HG02623 (cell line): Measurements from ENCODE around the gene TBX10.
"Not testable (repeated sequence)": the region's sequence is repeated elsewhere in the genome, so short reads cannot be mapped to it uniquely, and the experiment has no call there.

Source experiments
- ATAC-seq: cut with Tn5 transposase; IDR thresholded peaks from one replicate; pipeline ENCODE4 v1.9.1; 2021; ENCODE audit warnings: moderate library complexity; ENCODE audit not compliant: unreplicated experiment

TBX10 gene

DNA sequence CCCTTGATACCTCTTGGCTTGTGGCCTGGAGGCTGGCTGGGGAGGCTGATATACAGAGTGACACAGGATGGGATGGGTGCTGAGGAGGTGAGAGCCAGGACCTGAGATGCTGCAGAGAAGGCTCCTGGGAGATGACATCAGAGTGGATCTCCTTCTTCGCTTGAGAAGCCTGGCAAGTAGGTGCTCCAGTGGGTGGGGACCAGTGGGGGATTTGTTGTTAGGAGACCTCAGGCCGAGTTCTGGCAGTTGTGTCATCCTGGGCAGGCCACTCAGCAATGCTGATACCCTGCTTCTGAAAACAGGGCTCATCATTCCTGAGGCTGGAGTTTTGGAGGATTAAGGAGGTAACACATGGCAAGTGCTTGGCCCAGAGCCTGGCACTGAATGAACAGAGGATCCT, 34.7 kb downstream of the TBX10 start:
- no peak for ATAC-seq

DNA sequence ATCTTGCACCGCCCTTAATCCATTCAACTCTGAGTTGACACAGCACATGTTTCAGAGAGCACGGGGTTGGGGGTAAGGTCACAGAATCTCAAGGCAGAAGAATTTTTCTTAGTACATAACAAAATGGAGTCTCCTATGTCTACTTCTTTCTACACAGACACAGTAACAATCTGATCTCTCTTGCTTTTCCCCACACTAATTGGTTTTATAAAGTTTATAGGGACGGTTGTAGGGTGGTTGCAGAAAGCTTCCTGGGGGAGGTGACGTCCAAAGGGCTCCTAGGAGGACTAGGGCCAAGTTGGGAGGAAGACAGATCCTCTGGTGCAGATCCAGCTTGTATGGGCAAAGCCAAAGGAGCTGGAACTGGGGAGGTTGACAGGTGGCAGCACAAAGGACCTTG, 35.4 kb downstream of the TBX10 start:
- not testable (repeated sequence) for ATAC-seq

DNA sequence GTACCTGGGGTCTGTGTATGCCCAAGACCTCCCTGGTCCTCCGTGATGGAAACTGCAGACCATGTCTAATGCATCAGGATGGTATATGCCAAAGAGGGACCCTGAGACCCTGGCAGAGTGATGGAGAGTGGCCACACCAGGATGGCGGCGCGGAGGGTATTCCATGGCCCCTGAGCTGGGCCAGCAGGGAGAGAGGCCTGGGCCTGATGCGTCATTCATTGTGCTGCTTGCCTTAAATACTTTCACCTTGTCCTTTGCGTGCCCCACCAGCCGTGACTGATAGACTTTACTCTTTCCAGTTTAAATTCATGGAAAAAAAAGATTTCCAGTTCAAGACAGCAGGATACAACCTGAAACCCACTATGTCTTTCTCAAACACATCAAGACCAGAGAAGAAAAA, 38.5 kb downstream of the TBX10 start:
- no peak for ATAC-seq

DNA sequence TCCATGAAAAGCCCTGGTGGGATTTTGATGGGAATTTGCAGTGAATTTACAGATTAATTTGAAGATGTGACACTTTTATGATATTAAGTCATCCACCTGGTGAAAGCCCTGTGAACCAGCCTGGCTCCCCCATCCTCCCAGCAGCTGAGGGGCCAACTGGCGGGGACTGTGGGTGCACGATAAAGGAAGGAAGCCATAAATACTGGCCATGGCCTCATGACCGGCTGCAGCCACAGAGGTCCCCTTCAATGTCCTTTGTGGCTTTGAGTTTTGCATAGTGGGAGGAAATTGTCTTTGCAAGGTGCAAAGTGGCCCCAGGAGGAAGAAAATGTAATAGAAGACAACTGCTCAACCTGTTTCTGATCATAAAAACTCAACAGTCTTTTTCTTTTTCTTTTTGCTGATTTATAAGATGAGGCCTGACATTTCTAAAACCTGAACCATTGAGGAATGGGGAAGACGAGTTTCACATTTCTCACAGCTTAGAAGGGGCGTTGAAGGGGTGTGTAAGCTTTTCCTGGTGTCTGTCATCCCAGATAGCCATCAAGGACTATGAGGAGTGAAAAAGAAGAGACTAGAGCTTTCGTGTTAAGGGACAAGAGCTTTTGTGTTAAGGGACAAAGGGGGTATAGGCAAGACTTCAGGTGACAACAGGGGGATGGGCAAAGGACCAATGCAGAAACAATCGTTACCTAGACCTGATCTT, 39.1 kb downstream of the TBX10 start:
- no peak for ATAC-seq

DNA sequence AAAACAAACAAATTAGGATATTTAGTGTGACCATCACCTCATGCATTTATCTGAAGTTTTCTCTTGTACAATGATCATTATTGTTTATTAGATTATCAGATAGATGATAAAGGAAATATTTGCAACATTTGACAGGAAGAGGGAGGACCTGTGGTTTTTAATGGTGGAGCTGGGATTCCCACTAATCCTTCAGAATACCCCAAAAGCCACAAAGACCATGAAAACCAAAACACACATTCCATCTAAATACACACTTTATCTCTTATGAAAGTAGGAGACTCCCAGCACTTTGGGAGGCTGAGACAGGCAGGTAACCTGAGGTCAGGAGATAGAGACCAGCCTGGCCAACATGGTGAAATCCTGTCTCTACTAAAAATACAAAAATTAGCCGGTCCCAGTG, 40.4 kb downstream of the TBX10 start:
- ATAC-seq, result no peak

DNA sequence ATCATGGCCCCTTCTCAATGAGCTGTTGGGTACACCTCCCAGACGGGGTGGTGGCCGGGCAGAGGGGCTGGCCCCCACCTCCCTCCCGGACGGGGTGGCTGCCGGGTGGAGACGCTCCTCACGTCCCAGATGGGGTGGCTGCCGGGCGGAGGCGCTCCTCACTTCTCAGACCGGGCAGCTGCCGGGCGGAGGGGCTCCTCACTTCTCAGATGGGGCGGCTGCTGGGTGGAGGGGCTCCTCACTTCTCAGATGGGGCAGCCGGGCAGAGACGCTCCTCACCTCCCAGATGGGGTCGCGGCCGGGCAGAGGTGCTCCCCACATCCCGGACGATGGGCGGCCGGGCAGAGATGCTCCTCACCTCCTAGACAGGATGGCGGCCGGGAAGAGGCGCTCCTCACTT, 41.6 kb downstream of the TBX10 start:
- not testable (repeated sequence) for ATAC-seq

DNA sequence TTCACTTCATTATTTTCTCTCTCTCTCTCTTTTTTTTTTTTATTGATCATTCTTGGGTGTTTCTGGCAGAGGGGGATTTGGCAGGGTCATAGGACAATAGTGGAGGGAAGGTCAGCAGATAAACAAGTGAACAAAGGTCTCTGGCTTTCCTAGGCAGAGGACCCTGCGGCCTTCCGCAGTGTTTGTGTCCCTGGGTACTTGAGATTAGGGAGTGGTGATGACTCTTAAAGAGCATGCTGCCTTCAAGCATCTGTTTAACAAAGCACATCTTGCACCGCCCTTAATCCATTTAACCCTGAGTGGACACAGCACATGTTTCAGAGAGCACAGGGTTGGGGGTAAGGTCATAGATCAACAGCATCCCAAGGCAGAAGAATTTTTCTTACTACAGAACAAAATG, 42.1 kb downstream of the TBX10 start:
- ATAC-seq, result not testable (repeated sequence)

DNA sequence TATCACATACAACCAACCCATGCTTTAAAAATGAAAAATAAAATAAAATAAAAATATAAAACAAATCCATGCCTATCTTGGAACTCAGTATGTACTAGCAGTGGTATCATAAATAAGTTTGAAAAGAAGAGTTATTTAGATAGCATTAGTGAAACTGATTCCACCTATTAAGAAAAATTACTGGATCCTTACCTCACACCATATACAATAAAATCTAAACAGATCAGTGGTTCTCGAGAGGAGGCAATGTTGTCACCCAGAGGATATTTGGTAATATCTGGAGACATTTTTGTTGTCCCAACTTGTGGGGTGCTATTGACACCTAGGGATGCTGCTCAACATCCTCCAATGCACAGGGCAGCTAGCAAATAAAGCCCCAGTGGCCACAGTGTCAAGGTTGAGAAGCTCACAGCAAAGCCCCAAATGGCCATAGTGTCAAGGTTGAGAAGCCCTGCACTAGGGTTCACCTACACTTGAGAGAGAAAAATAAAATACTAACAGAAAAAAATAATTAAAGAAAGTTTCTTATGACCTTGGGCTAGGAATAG, 42.7 kb downstream of the TBX10 start:
- ATAC-seq, result no peak

DNA sequence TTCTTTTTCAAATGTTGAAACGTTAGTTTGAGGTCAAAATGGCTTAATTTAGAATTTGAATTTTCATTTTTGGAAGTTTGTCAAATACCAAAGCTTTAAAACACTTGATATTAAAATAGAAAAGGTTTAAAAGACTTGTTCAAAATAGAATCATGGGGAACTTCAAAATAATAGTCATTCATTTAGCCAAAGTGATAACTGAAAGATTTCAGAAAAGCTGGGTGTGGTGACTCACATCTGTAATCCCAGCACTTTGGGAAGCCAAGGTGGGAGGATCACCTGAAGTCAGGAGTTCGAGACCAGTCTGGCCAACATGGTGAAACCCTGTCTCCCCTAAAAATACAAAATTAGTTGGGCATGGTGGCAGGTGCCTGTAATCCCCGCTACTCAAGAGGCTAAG, 45.1 kb downstream of the TBX10 start:
- no peak for ATAC-seq

DNA sequence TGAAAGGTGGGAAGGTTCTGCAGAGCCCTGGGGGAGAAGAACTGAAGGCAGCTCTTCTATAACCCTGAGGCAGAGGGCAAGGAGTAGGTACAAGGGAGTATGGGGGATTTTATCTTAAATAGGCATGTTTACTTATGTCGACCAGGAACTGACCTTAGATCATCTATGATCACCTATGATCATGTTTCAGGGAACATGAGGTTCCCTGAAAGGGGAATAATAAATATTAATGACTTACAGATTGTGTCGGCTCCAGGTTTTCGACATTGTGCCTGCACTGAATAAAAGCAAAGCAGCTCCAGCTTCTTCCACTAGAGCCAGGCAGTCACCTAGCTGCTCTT, 46.0 kb downstream of the TBX10 start:
- no peak for ATAC-seq

DNA sequence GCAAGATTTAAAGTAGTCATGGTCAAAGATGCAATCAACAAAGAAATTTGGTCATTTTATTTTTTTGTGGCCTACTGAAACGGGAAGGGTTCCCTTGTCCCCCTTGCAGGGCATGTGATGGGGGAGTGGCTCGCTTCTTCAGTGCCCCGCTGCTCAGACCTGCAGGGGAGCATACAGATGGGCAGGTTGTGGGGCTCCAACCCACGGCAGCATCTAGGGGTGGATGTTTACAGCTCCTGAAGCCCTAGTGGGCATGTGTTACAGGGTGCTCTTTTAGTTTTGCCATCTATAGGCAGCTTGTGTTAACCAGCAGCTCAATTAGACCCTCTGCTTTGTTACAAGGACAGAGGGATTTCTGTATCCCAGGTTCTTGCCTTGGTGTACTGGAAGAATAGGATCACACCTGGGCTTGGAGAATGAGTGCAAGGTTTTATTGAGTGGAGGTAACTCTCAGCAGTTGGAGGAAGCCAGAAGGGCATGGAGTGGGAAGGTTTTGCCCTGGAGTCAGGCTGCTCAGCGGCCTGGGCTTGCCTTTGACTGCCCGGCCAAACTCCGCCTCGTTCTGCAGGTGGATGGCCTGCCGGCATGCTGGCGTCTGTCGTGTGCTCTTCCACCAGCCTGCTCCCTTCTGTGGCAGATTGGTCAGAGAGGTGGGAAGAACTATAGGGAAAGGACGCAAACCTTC, 46.5 kb downstream of the TBX10 start:
- no peak for ATAC-seq

DNA sequence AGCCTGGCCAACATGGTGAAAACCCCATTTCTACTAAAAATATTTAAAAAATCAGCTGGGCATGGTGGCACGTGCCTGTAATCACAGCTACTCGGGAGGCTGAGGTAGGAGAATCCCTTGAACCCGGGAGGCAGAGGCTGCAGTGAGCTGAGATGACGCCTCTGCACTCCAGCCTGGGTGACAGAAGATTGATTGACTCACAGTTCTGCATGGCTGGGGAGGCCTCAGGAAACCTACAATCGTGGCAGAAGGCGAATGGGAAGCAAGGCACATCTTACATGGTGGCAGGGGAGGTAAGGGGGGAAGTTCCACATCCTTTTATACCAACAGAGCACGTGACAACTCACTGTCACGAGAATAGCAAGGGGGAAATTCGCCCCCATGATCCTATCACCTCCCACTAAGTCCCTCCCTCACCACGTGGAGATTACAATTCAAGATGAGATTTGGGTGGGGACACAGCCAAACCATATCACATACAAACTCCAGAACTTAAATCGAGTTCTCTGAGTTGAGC, 50.6 kb downstream of the TBX10 start:
- not testable (repeated sequence) for ATAC-seq

DNA sequence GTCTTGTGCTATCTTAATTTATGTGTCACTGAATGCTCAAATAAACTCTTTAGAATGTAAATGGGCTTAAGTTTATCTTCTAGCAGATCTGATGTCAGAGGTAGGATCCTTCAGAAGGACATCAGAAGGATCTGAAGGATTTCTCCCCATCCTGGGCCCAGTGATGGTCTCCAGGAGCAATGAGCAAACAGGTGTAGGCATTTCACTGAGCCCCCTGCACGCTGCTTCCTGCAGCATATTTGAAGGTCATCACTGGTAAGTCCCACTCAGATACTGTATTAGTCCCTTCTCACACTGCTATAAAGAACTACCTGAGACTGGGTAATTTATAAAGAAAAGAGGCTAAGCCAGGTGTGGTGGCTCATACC, 51.4 kb downstream of the TBX10 start:
- ATAC-seq, result peak; percentile 18

DNA sequence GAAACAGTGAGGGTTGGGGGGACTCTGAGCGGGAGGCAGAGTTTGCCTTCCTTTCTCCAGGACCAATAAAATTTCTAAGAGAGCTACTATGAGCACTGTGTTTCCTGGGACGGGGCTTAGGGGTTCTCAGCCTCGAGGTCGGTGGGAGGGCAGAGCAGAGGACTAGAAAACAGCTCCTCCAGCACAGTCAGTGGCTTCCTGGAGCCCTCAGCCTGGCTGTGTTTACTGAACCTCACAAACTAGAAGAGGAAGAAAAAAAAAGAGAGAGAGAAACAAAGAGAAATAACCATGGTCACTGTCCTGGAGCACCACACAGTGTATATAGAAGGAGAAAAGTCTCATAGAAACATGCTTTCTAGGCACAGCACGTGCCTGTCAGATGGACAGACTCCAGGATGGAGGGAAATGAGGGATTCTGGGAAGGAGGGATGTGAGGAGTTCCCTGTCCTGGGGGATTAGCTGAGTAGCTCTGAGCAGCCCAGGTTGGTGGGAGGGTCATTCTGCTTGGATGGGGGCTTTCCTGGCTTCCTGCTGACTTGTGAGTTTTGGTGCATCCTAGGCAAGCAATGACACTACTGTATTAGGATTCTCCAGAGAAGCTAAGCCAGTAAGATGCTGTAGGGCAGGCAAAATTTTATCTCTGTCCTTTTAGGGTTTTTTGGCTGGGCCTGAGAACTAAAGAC, 52.9 kb downstream of the TBX10 start:
- ATAC-seq, result no peak

DNA sequence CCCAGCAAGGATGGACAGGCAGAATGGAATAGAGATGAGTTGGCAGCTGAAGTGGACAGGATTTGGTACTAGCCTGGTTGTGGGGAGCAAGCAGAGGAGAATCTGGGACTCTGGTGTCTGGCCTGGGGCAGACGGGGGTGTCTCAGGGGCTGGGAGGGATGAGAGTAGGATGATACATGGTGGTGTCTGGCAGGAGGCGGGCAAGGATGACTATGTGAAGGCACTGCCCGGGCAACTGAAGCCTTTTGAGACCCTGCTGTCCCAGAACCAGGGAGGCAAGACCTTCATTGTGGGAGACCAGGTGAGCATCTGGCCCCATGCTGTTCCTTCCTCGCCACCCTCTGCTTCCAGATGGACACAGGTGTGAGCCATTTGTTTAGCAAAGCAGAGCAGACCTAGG, 53.7 kb downstream of the TBX10 start:
- no peak for ATAC-seq

DNA sequence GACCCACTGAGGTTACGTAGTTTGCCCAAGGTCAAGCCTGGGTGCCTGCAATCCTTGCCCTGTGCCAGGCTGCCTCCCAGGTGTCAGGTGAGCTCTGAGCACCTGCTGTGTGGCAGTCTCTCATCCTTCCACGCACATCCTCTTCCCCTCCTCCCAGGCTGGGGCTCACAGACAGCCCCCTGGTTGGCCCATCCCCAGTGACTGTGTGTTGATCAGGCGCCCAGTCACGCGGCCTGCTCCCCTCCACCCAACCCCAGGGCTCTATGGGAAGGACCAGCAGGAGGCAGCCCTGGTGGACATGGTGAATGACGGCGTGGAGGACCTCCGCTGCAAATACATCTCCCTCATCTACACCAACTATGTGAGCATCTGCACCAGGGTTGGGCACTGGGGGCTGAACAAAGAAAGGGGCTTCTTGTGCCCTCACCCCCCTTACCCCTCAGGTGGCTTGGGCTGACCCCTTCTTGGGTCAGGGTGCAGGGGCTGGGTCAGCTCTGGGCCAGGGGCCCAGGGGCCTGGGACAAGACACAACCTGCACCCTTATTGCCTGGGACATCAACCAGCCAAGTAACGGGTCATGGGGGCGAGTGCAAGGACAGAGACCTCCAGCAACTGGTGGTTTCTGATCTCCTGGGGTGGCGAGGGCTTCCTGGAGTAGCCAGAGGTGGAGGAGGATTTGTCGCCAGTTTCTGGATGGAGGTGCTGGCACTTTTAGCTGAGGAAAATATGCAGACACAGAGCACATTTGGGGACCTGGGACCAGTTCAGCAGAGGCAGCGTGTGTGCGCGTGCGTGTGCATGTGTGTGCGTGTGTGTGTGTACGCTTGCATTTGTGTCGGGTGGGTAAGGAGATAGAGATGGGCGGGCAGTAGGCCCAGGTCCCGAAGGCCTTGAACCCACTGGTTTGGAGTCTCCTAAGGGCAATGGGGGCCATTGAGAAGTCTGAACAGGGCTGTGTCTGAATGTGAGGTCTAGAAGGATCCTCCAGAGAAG, 54.4 kb downstream of the TBX10 start:
- no peak for ATAC-seq

DNA sequence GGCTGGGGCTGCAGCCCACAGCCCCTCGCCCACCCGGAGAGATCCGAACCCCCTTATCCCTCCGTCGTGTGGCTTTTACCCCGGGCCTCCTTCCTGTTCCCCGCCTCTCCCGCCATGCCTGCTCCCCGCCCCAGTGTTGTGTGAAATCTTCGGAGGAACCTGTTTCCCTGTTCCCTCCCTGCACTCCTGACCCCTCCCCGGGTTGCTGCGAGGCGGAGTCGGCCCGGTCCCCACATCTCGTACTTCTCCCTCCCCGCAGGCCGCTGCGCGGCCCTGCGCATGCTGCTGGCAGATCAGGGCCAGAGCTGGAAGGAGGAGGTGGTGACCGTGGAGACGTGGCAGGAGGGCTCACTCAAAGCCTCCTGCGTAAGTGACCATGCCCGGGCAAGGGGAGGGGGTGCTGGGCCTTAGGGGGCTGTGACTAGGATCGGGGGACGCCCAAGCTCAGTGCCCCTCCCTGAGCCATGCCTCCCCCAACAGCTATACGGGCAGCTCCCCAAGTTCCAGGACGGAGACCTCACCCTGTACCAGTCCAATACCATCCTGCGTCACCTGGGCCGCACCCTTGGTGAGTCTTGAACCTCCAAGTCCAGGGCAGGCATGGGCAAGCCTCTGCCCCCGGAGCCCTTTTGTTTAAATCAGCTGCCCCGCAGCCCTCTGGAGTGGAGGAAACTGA, 55.2 kb downstream of the TBX10 start:
- no peak for ATAC-seq

DNA sequence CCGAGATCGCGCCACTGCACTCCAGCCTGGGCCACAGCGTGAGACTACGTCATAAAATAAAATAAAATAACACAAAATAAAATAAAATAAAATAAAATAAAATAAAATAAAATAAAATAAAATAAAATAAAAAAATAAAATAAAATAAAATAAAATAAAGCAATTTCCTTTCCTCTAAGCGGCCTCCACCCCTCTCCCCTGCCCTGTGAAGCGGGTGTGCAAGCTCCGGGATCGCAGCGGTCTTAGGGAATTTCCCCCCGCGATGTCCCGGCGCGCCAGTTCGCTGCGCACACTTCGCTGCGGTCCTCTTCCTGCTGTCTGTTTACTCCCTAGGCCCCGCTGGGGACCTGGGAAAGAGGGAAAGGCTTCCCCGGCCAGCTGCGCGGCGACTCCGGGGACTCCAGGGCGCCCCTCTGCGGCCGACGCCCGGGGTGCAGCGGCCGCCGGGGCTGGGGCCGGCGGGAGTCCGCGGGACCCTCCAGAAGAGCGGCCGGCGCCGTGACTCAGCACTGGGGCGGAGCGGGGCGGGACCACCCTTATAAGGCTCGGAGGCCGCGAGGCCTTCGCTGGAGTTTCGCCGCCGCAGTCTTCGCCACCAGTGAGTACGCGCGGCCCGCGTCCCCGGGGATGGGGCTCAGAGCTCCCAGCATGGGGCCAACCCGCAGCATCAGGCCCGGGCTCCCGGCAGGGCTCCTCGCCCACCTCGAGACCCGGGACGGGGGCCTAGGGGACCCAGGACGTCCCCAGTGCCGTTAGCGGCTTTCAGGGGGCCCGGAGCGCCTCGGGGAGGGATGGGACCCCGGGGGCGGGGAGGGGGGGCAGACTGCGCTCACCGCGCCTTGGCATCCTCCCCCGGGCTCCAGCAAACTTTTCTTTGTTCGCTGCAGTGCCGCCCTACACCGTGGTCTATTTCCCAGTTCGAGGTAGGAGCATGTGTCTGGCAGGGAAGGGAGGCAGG, 56.0 kb downstream of the TBX10 start, which contains the start of gene GSTP1:
Gene GSTP1, plus strand, starts transcription at position 566 of the 958 bp plus-strand sequence. Its CDS starts 32 bp downstream, at position 598.
- peak; percentile 62 for ATAC-seq

DNA sequence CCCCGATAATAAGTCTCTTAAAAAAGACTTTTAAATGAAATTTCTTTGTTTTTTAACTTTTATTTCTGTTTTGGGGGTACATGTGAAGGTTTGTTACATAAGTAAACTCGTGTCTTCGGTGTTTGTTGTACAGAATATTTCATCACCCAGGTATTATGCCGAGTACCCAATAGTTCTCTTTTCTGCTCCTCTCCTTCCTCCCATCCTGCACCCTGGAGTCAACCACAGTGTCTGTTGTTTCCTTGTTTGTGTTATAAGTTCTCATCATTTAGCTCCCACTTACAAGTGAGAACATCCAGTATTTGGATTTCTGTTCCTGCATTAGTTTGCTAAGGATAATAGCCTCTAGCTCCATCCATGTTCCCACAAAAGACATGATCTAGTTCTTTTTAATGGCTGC, 57.6 kb downstream of the TBX10 start:
- no peak for ATAC-seq
